HG02642 (cell line): ENCODE measurements around the gene HAUS5.

Experiments used
- ATAC-seq: cut with Tn5 transposase; IDR thresholded peaks from one replicate; pipeline ENCODE4 v1.9.1; 2021; ENCODE audit warnings: mild to moderate bottlenecking; ENCODE audit not compliant: unreplicated experiment, poor library complexity

Gene HAUS5

GRCh38 chr19:35669566-35669965 lies 57.0 kb downstream of the HAUS5 start:
- no peak for ATAC-seq

DNA sequence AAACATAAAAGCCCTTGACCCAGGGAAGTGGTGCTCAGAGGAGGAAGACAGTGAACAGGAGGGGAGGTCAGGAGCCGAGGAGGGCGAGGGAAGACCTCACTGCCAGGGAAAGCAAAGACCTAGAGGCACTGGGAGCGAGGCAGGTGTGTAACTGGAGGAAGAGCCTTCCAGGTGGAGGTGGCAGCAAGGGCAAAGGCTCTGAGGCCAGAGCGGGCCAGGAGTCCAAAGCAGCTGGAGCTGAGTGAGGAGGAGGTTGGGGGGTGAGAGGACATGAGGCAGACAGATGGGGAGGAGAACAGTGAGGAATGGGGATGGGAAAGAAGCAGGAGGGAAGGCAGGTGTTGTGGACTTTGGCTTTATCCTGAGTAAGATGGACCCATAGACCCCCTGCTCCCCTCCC lies 57.4 kb downstream of the HAUS5 start:
- no peak for ATAC-seq

DNA sequence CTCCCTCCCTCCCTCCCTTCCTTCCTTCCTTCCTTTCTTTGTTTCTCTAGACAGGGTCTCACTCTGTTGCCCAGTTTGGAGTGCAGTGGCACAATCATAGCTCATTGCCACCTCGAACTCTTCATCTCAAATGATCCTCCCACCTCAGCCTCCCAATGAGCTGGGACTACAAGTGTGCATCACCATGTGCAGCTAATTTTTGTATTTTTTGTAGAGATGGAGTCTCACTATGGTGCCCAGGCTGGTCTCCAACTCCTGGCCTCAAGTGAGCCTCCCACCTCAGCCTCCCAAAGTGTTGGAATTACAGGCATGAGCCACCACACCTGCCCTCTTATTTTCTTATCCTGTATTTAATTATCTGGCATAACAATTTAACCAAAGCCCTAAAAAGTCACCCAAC lies 58.2 kb downstream of the HAUS5 start:
- no peak for ATAC-seq

GRCh38 chr19:35671818-35672217 lies 59.3 kb downstream of the HAUS5 start:
- no peak for ATAC-seq

- no peak for ATAC-seq
These were observed 60.7 kb downstream of the HAUS5 start for GRCh38 chr19:35673121-35673804.
